ENCODE measurements around the gene GPHN. TPM values are rescaled to one million over a fixed set of nuclear protein-coding genes. Genes with fewer than 3 reads are reported as not detected.

GPHN gene
- total and polyA plus RNA-seq, 2 experiments from 2014 or later, result 15.1 to 20.1 TPM

DNA sequence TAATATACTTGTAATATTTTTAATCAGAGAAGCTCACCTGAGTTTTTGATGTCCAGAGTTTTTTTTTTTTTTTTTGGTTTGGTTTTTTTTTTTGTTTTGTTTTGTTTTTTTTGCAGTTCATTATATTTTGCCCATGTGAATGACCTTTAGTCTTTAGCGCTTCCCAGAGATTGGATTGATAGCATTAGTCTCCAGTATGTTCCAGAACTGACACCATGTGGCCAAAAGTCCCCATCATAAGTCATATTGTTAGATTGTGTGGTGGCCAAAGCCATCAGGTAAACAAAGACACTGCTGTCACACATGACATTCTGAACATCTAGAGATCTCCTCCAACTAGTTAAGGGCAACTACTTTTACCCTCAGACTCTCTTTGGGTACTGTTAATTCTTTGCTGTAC lies 408.5 kb downstream of the GPHN start:
- H3K4me3 ChIP-seq, result no peak overlapping the region
- no peaks in the 10 kb centered on the region for H3K36me3 ChIP-seq
- TF ChIP-seq, protein P1, sequence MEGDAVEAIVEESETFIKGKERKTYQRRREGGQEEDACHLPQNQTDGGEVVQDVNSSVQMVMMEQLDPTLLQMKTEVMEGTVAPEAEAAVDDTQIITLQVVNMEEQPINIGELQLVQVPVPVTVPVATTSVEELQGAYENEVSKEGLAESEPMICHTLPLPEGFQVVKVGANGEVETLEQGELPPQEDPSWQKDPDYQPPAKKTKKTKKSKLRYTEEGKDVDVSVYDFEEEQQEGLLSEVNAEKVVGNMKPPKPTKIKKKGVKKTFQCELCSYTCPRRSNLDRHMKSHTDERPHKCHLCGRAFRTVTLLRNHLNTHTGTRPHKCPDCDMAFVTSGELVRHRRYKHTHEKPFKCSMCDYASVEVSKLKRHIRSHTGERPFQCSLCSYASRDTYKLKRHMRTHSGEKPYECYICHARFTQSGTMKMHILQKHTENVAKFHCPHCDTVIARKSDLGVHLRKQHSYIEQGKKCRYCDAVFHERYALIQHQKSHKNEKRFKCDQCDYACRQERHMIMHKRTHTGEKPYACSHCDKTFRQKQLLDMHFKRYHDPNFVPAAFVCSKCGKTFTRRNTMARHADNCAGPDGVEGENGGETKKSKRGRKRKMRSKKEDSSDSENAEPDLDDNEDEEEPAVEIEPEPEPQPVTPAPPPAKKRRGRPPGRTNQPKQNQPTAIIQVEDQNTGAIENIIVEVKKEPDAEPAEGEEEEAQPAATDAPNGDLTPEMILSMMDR (IDR thresholded peaks at IDR 0.05; ENCODE audit: low read depth, low read length), result no peak
- no peaks in the 10 kb centered on the region for H3K27me3 ChIP-seq
- no peak overlapping the region for H3K27ac ChIP-seq
- no peaks in the 10 kb centered on the region for H3K4me1 ChIP-seq (ENCODE audit: low read depth)
- no peaks in the 10 kb centered on the region for H3K9me3 ChIP-seq (ENCODE audit: low read depth)
- DNase-seq (ENCODE audit: low read depth in 1 of 2, low spot score in 1 of 2), result no peak

GRCh38 chr14:66918527-66918926 lies 410.6 kb downstream of the GPHN start:
- H3K4me1 ChIP-seq (ENCODE audit: low read depth), result no peaks in the 10 kb centered on the region
- H3K36me3 ChIP-seq, result no peaks in the 10 kb centered on the region
- H3K4me3 ChIP-seq, result no peak overlapping the region
- TF ChIP-seq, protein P1 (IDR thresholded peaks at IDR 0.05; ENCODE audit: low read depth, low read length), result no peak
- H3K27me3 ChIP-seq, result no peaks in the 10 kb centered on the region
- DNase-seq (ENCODE audit: low read depth in 1 of 2, low spot score in 1 of 2), result no peak
- H3K9me3 ChIP-seq (ENCODE audit: low read depth), result no peaks in the 10 kb centered on the region
- no peak overlapping the region for H3K27ac ChIP-seq

GRCh38 chr14:66920196-66920595 lies 412.2 kb downstream of the GPHN start:
- no peaks in the 10 kb centered on the region for H3K9me3 ChIP-seq (ENCODE audit: low read depth)
- H3K27ac ChIP-seq, result no peak overlapping the region
- peak in 1 of 2 donors; percentile 13 for DNase-seq (ENCODE audit: low read depth in 1 of 2, low spot score in 1 of 2)
- no peaks in the 10 kb centered on the region for H3K27me3 ChIP-seq
- TF ChIP-seq, protein P1 (IDR thresholded peaks at IDR 0.05; ENCODE audit: low read depth, low read length), result no peak
- no peak overlapping the region for H3K4me3 ChIP-seq
- no peaks in the 10 kb centered on the region for H3K4me1 ChIP-seq (ENCODE audit: low read depth)
- H3K36me3 ChIP-seq, result no peaks in the 10 kb centered on the region

- Histone ChIP-seq H3K27ac (no peak overlapping the region), H3K4me1 (ENCODE audit: low read depth) (no peaks in the 10 kb centered on the region), H3K36me3 (no peaks in the 10 kb centered on the region), H3K9me3 (ENCODE audit: low read depth) (no peaks in the 10 kb centered on the region), H3K4me3 (no peak overlapping the region), H3K27me3 (no peaks in the 10 kb centered on the region)
- TF ChIP-seq, protein P1 (IDR thresholded peaks at IDR 0.05; ENCODE audit: low read depth, low read length), result no peak
- no peak for DNase-seq (ENCODE audit: low read depth in 1 of 2, low spot score in 1 of 2)
These were observed 415.3 kb downstream of the GPHN start for GRCh38 chr14:66923251-66923650.

DNA sequence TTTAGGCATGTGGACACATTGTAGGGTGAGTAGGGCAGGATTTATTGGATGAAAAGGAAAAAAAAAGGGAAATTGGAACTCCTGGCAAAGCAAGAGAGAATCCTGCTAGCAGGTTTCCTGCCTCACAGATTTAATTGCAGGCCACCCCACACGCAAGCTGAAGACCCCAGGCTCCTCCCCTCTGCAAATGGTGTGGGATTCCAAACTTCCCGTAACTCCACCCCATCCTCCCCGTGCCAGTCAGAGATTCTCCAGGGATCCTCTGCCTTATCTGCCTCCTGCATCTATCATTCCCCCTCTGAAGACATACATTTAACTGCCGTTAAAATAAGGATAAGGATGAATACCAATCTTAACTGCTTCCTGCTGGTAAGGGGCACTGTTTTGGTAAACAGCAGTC lies 431.5 kb downstream of the GPHN start:
- H3K27me3 ChIP-seq, result no peaks in the 10 kb centered on the region
- peaks cover 2% of the 10 kb centered on the region for H3K36me3 ChIP-seq
- TF ChIP-seq, protein P1 (IDR thresholded peaks at IDR 0.05; ENCODE audit: low read depth, low read length), result no peak
- no peak overlapping the region for H3K4me3 ChIP-seq
- H3K9me3 ChIP-seq (ENCODE audit: low read depth), result no peaks in the 10 kb centered on the region
- no peak overlapping the region for H3K27ac ChIP-seq
- no peak for DNase-seq (ENCODE audit: low read depth in 1 of 2, low spot score in 1 of 2)
- H3K4me1 ChIP-seq (ENCODE audit: low read depth), result no peaks in the 10 kb centered on the region

DNA sequence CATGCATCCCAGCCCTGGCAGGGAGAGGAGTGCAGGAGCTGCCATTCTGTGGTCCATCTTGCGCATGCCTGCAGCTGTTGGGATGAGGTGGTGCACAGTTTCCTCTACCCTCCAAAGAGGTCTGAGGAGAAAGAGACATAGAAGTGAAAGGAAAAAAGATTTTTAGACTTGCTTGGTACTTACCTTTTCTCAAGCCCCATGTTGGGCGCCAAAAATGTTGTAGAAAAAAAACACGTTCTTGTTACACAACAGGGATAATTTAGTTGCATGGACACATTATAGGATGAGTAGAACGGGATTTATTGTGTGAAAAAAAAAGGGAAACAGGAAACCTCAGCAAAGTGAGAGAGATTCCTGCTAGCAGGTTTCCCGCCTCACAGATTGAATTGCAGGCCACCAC lies 436.9 kb downstream of the GPHN start:
- Histone ChIP-seq H3K9me3 (ENCODE audit: low read depth) (no peaks in the 10 kb centered on the region), H3K4me3 (no peak overlapping the region), H3K27me3 (no peaks in the 10 kb centered on the region), H3K36me3 (no peaks in the 10 kb centered on the region), H3K4me1 (ENCODE audit: low read depth) (no peaks in the 10 kb centered on the region), H3K27ac (no peak overlapping the region)
- peak; percentile 10 to 47 for DNase-seq (ENCODE audit: low read depth in 1 of 2, low spot score in 1 of 2)
- TF ChIP-seq, protein P1 (IDR thresholded peaks at IDR 0.05; ENCODE audit: low read depth, low read length), result no peak

Data from cardiac muscle cell (in vitro differentiated cells and primary cell).